NCI-H2227 treated with DMSO at 0.1 percent for 48 hours (cell line): Measurements from ENCODE around the gene ARL2BP.
A peak's percentile ranks its signal among the peaks of the same experiment; 100 is the strongest.

Experiments
- DNase-seq: peaks from one replicate; lab custom pipeline; 2025; lab: John Stamatoyannopoulos, UW

The ARL2BP gene

GRCh38 chr16:57283214-57283958 lies 38.3 kb downstream of the ARL2BP start:
- no peak for DNase-seq

GRCh38 chr16:57283959-57284208 lies 38.8 kb downstream of the ARL2BP start:
- DNase-seq = no peak

GRCh38 chr16:57284209-57284951 lies 39.3 kb downstream of the ARL2BP start, which contains the start of gene PLLP:
PLLP (minus strand) TSS chr16:57284672; CDS start chr16:57284540, 132 bp downstream.
- no peak for DNase-seq

- DNase-seq = no peak
Observed at GRCh38 chr16:57284952-57285363, 39.9 kb downstream of the ARL2BP start.

- DNase-seq = no peak
Observed at GRCh38 chr16:57285379-57285778, 40.3 kb downstream of the ARL2BP start.

GRCh38 chr16:57289391-57290257 lies 44.6 kb downstream of the ARL2BP start:
- no peak for DNase-seq

- no peak for DNase-seq
Observed at GRCh38 chr16:57297856-57298255, 52.8 kb downstream of the ARL2BP start.

- DNase-seq = peak; percentile 39
Observed at GRCh38 chr16:57299009-57299718, 54.1 kb downstream of the ARL2BP start.

GRCh38 chr16:57299719-57300386 lies 54.8 kb downstream of the ARL2BP start:
- peak; percentile 76 for DNase-seq

GRCh38 chr16:57300387-57301125 lies 55.5 kb downstream of the ARL2BP start:
- DNase-seq = peak; percentile 95

- DNase-seq = peak; percentile 75
Observed at GRCh38 chr16:57301126-57301817, 56.2 kb downstream of the ARL2BP start.
